Thymus (tissue), 11 donors: Measurements from ENCODE around the gene NKX2-8. TPM values are rescaled to one million over a fixed set of nuclear protein-coding genes. Genes with fewer than 3 reads are reported as not detected.
"Not testable (repeated sequence)": the region's sequence is repeated elsewhere in the genome, so short reads cannot be mapped to it uniquely, and the experiment has no call there.

Experiments used
- DNase-seq, 9 donors: peaks; one replicate each; pipeline ENCODE4 v3.0.0-alpha.2; 2013; ENCODE audit warnings: low spot score in 9 of 9, low read depth in 6 of 9, missing footprints in 1 of 9
- H3K27ac ChIP-seq, 2 donors: one replicate each; pipeline ENCODE4 v1.5.1; 2013; ENCODE audit warnings: control low read depth in 1 of 2, low read depth in 1 of 2, low read length in 1 of 2, mild to moderate bottlenecking in 1 of 2, moderate library complexity in 1 of 2
- H3K27me3 ChIP-seq, 2 donors: one replicate each; pipeline ENCODE4 v1.5.1; 2013; ENCODE audit warnings: low read length in 1 of 2; ENCODE audit not compliant: control insufficient read depth in 2 of 2, insufficient read depth in 1 of 2
- H3K36me3 ChIP-seq, 2 donors: one replicate each; pipeline ENCODE4 v1.5.1; 2013; ENCODE audit warnings: low read length in 1 of 2, mild to moderate bottlenecking in 1 of 2, moderate library complexity in 1 of 2; ENCODE audit not compliant: control insufficient read depth in 2 of 2, insufficient read depth in 2 of 2
- H3K4me1 ChIP-seq, 2 donors: one replicate each; pipeline ENCODE4 v1.5.1; 2013; ENCODE audit warnings: low read length in 2 of 2; ENCODE audit not compliant: control insufficient read depth in 2 of 2, insufficient read depth in 2 of 2
- H3K4me3 ChIP-seq, 2 donors: one replicate each; pipeline ENCODE4 v1.5.1; 2013; ENCODE audit warnings: low read length in 2 of 2, control low read depth in 1 of 2, mild to moderate bottlenecking in 1 of 2
- H3K9me3 ChIP-seq, 2 donors: one replicate each; pipeline ENCODE4 v1.5.1; 2013; ENCODE audit warnings: low read length in 1 of 2, mild to moderate bottlenecking in 1 of 2; ENCODE audit not compliant: control insufficient read depth in 2 of 2, insufficient read depth in 1 of 2
- WGBS: extraction: QIAGEN DNeasy Blood & Tissue Kit; methylation state at CpG from one replicate; pipeline ENCODE4 v1.1.7; 2013; 5-methylcytosine and 5-hydroxymethylcytosine counted together
- polyA plus RNA-seq: library from polyadenylated mRNA; stranded (reverse); fragments of 200-250 nt; gene quantifications from one replicate; pipeline ENCODE4 v1.2.3, GENCODE V29; 2013
- total RNA-seq: library from RNA; stranded (reverse); fragments of 120-200 nt; gene quantifications from one replicate; pipeline ENCODE4 v1.2.4, GENCODE V29; 2013
- donor health status: healthy.

The NKX2-8 gene
- total and polyA plus RNA-seq, 2 donors: 0.05 to 0.32 TPM

DNA sequence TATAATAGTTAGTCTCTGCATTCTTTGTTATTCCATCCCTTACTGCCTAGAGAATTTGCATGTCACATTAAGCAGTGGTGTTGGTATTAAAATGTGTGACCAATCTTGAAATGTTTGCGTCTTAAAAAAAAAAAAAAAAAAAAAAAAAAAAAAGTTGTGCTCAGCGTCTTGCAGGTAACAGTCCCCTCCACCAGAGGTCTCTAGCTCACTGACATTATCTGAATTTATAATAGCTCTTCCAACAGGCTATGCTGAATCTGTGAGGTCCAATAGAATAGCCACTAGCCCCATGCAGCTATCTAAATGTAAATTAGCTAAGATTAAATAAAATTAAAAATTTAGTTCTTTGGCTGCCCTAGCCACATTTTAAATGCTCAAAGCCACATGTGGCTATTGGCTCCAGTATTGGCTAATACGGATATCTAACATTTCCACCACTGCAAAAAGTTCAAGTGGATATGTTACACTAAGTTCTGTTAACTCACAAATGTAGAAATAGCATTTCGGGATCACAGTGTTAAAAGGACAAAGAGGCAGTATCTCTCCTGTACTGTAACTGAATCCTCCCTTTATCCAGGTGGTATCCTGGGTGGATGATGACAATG lies 28.7 kb downstream of the NKX2-8 start:
- no peak overlapping the region for H3K27ac ChIP-seq
- H3K4me3 ChIP-seq: no peak overlapping the region
- 47% methylated on average over 4 of the region's 4 CpGs for WGBS
- no peaks in the 10 kb centered on the region for H3K4me1 ChIP-seq
- no peaks in the 10 kb centered on the region for H3K27me3 ChIP-seq
- DNase-seq: peak in 2 of 9 donors; percentile 2 to 8
- no peaks in the 10 kb centered on the region for H3K36me3 ChIP-seq
- no peaks in the 10 kb centered on the region for H3K9me3 ChIP-seq

DNA sequence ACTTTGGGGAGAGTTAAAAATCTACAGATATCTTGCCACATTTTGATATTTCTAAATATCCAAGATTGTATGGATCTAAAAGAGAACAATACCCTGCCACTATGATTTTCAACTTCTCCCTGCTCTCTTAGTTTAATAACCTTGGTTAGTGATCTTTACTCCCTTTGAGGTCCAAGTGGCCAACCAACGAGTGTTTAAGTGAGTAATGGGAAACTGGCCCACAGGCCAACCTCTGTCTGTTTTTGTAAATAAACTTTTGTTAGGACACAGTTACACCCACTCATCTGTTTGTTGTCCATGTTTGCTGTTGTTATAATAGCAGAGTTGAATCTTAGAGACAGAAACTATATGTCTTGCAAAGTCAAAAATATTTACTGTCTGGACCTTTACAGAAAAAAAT lies 31.5 kb downstream of the NKX2-8 start:
- no peak overlapping the region for H3K27ac ChIP-seq
- H3K9me3 ChIP-seq: no peaks in the 10 kb centered on the region
- H3K4me1 ChIP-seq: no peaks in the 10 kb centered on the region
- H3K4me3 ChIP-seq: no peak overlapping the region
- DNase-seq: no peak
- no peaks in the 10 kb centered on the region for H3K27me3 ChIP-seq
- WGBS: 67% methylated on average over 1 of the region's 1 CpG
- no peaks in the 10 kb centered on the region for H3K36me3 ChIP-seq

DNA sequence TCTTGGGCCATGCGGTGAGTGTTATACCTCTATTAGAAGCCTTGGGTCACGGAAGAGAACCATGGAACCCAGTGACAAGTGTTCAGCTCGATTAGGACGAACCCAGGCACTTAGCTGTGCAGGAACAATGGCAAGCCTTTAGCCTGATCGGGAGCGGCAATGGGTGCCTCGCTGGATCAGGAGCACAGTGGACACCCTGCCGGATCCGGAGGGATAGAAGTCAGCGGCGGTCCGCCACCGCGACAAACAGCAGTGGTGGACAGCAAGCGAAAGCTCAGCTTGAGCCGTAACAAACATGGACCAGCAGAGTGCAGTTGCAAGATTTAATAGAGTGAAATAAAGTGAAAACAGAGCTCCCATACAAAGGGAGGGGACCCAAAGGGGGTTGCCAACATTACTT lies 38.1 kb downstream of the NKX2-8 start:
- not testable (repeated sequence) for H3K36me3 ChIP-seq, DNase-seq, H3K27ac ChIP-seq, H3K9me3 ChIP-seq, H3K4me1 ChIP-seq, H3K4me3 ChIP-seq, H3K27me3 ChIP-seq
- WGBS: 97% methylated on average over 16 of the region's 16 CpGs

DNA sequence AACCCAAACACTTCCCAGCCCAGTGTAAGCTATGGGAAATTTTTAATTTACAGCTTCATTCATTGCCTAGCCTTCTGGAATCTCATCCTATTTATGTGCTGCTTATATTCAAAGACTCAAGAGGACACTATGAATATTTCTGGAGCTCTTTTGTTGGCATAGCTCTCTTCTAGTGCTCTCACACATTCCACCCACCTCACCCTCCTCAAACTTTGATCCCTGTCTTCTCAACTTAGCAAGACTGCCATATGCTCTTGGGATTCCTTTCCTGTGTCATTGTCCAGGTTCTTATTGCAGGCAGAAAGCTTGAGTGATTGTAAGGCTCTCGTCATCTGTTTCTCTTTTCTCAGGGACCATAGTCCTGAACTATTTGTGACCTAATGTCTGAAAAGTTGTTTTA lies 44.4 kb downstream of the NKX2-8 start:
- no peak overlapping the region for H3K4me3 ChIP-seq
- H3K9me3 ChIP-seq: no peaks in the 10 kb centered on the region
- no peaks in the 10 kb centered on the region for H3K27me3 ChIP-seq
- H3K27ac ChIP-seq: no peak overlapping the region
- H3K36me3 ChIP-seq: no peaks in the 10 kb centered on the region
- no peak for DNase-seq
- 93% methylated on average over 1 of the region's 1 CpG for WGBS
- H3K4me1 ChIP-seq: no peaks in the 10 kb centered on the region

Other genes with a start within 250 kb of the NKX2-8 start
- not detected for gene NKX2-1, start 62.4 kb downstream of the NKX2-8 start, total RNA-seq
- gene NKX2-1, start 62.4 kb downstream of the NKX2-8 start, polyA plus RNA-seq: 0.02 TPM
- gene PAX9, start 79.2 kb upstream of the NKX2-8 start, total RNA-seq: 21.5 TPM
- gene PAX9, start 79.2 kb upstream of the NKX2-8 start, polyA plus RNA-seq: 30.9 TPM